Measurements from ENCODE around the gene GIT2. TPM values are rescaled to one million over a fixed set of nuclear protein-coding genes. Genes with fewer than 3 reads are reported as not detected.

GIT2 gene
- total and polyA plus RNA-seq, 2 of the 13 experiments (the other 11 are each of a cell fraction or from before 2014, with no cell fraction given), result 18.4 to 19.8 TPM

GRCh38 chr12:109958374-109958773 lies 37.8 kb downstream of the GIT2 start (continued):
- no peak for TF ChIP-seq KIAA2018 (CRISPR knock-in tag; IDR thresholded peaks at IDR 0.05; ENCODE audit: borderline replicate concordance)
- no peak for TF ChIP-seq DBP (CRISPR knock-in tag; IDR thresholded peaks at IDR 0.05; ENCODE audit: not compliant biosample characterization)
- TF ChIP-seq MLLT10 (CRISPR knock-in tag; IDR thresholded peaks at IDR 0.05), result no peak

- POLR2A ChIA-PET, result no interaction called here
These were observed 42.5 kb downstream of the GIT2 start for GRCh38 chr12:109953656-109954055.

More at GRCh38 chr12:109953656-109954055, 42.5 kb downstream of the GIT2 start:
- no TSS peak for BruUV-seq (replicated peaks)
- H3K9ac ChIP-seq (ENCODE audit: insufficient read depth, low read depth, low read length), result no peak overlapping the region
- H3K79me2 ChIP-seq (ENCODE audit: insufficient read depth, low read length), result no peaks in the 10 kb centered on the region
- intact Hi-C loops (cut with micrococcal nuclease; ENCODE audit: unreplicated experiment), result no loop called here
- CTCF ChIA-PET (ENCODE audit: low intra/inter-chr PET ratio, low total read pairs), result no interaction called here
- WGBS (ENCODE audit: low lambda C conversion rate), result 94% methylated on average over 5 of the region's 5 CpGs
- FAIRE-seq (no peak), ATAC-seq (no peak), DNase-seq (ENCODE audit: low spot score) (no peak)
- H3K27me3 ChIP-seq (ENCODE audit: control insufficient read depth in 1 of 2, insufficient read depth in 2 of 2, low read length in 2 of 2), result no peaks in the 10 kb centered on the region
- H2AFZ ChIP-seq (ENCODE audit: low read length), result no peak overlapping the region
- no peaks in the 10 kb centered on the region for H3K9me3 ChIP-seq (ENCODE audit: low read length)
- H3K36me3 ChIP-seq (replicated peaks in 1 of 2; ENCODE audit: control insufficient read depth in 1 of 2, insufficient read depth in 2 of 2, low read length in 2 of 2), result peaks cover 15 to 41% of the 10 kb centered on the region in 2 experiments
- TF ChIP-seq ZHX1 (CRISPR knock-in tag; IDR thresholded peaks at IDR 0.05; ENCODE audit: low read depth) (no peak), SRF (IDR thresholded peaks at IDR 0.05; ENCODE audit: low read depth, low read length) (peak; percentile 29; the same call in 1 of the 2 replicates)
- no peaks in the 10 kb centered on the region for H4K20me1 ChIP-seq (ENCODE audit: insufficient read depth, low read length)
- H3K4me1 ChIP-seq (ENCODE audit: insufficient read depth, low read length), result peaks cover 30% of the 10 kb centered on the region
- H3K4me2 ChIP-seq (ENCODE audit: low read depth, low read length), result no peak overlapping the region
- no peak overlapping the region for H3K4me3 ChIP-seq (replicated peaks in 1 of 3; ENCODE audit: insufficient read depth in 1 of 3, low read depth in 2 of 3, low read length in 3 of 3)
- H3K27ac ChIP-seq (ENCODE audit: extremely low read length, insufficient read depth, low read length), result no peak overlapping the region
- in situ Hi-C loops (cut with HindIII; ENCODE audit: extremely low pct_ligation_motif_present, low pct_unique_long_range_greater_than_20kb), result no loop called here

Data from HepG2 (cell line).